Hepatocyte (in vitro differentiated cells): Measurements from ENCODE around the gene LARP4B. TPM values are rescaled to one million over a fixed set of nuclear protein-coding genes. Genes with fewer than 3 reads are reported as not detected.

ENCODE experiments used
- DNase-seq: peaks from one replicate; pipeline ENCODE4 v3.0.0-alpha.2; 2016; ENCODE audit warnings: low spot score
- H2AFZ ChIP-seq: fragments of 200-600 bp; sonication (generic); 2 replicates; pipeline ENCODE4 v1.6.0; 2016; ENCODE audit warnings: antibody characterized with exemption, mild to moderate bottlenecking
- H3K27ac ChIP-seq: fragments of 200-600 bp; sonication (generic); 2 replicates; pipeline ENCODE4 v1.5.1; 2016; ENCODE audit warnings: mild to moderate bottlenecking
- H3K27me3 ChIP-seq: fragments of 200-600 bp; sonication (generic); 2 replicates; pipeline ENCODE4 v1.6.1; 2016
- H3K36me3 ChIP-seq: fragments of 200-600 bp; sonication (generic); replicated peaks from 2 replicates; pipeline ENCODE4 v1.5.1; 2016; ENCODE audit warnings: low read depth; ENCODE audit not compliant: insufficient read depth
- H3K4me1 ChIP-seq: fragments of 200-600 bp; sonication (generic); 2 replicates; pipeline ENCODE4 v1.5.1; 2016; ENCODE audit warnings: mild to moderate bottlenecking, moderate library complexity; ENCODE audit not compliant: insufficient read depth
- H3K4me2 ChIP-seq: fragments of 200-600 bp; sonication (generic); 2 replicates; pipeline ENCODE4 v1.6.0; 2016
- H3K4me3 ChIP-seq: fragments of 200-600 bp; sonication (generic); 2 replicates; pipeline ENCODE4 v1.5.1; 2016; ENCODE audit warnings: mild to moderate bottlenecking
- H3K79me2 ChIP-seq: fragments of 200-600 bp; sonication (generic); 2 replicates; pipeline ENCODE4 v1.6.0; 2017; ENCODE audit warnings: mild to moderate bottlenecking
- H3K9me2 ChIP-seq: fragments of 200-600 bp; sonication (generic); replicated peaks from 2 replicates; pipeline ENCODE4 v1.6.0; 2017; ENCODE audit warnings: mild to moderate bottlenecking; ENCODE audit not compliant: insufficient read depth
- H3K9me3 ChIP-seq: fragments of 200-600 bp; sonication (generic); 2 replicates; pipeline ENCODE4 v1.5.1; 2016; ENCODE audit warnings: low read depth, mild to moderate bottlenecking
- H4K20me1 ChIP-seq: fragments of 200-600 bp; sonication (generic); 2 replicates; pipeline ENCODE4 v1.6.0; 2016; ENCODE audit warnings: mild to moderate bottlenecking; ENCODE audit not compliant: insufficient read depth, poor library complexity, severe bottlenecking
- CTCF ChIP-seq: fragments of 200-600 bp; sonication (generic); IDR thresholded peaks from 2 replicates; pipeline ENCODE4 v1.5.1; 2016; ENCODE audit warnings: antibody characterized with exemption, mild to moderate bottlenecking; ENCODE audit not compliant: poor library complexity
- EZH2 ChIP-seq: fragments of 200-600 bp; sonication (generic); IDR thresholded peaks from 2 replicates; pipeline ENCODE4 v1.6.1; 2016; ENCODE audit warnings: antibody characterized with exemption, mild to moderate bottlenecking, borderline replicate concordance
- EZH2phosphoT487 ChIP-seq: fragments of 200-600 bp; sonication (generic); IDR thresholded peaks from one replicate; pipeline ENCODE4 v1.6.1; 2018; ENCODE audit warnings: antibody characterized with exemption, mild to moderate bottlenecking, low read depth, moderate library complexity; ENCODE audit not compliant: unreplicated experiment, severe bottlenecking
- WGBS: methylation state at CpG from one replicate; pipeline ENCODE4 v1.1.6; 2016; ENCODE audit warnings: low lambda C conversion rate; ENCODE audit errors: missing lambda C conversion rate; 5-methylcytosine and 5-hydroxymethylcytosine counted together
- polyA plus RNA-seq: library from polyadenylated mRNA; unstranded; fragments of >200 nt; fragmentation: Nextera tagmentation; extraction: Ambion mirVana; gene quantifications from 2 replicates; pipeline ENCODE4 v1.2.1, GENCODE V29; 2016
- total RNA-seq: library from RNA; depleted of rRNA; stranded (reverse); fragments of >200 nt; gene quantifications from 2 replicates; pipeline ENCODE4 v1.2.3, GENCODE V29; 2014

LARP4B gene
- total RNA-seq (38.5 and 43.4 TPM in 2 replicates), polyA plus RNA-seq (23.9 and 28.4 TPM in 2 replicates)

- H2AFZ ChIP-seq, result peak within 1 kb of the TSS; percentile 76
These were observed at the start of gene LARP4B for GRCh38 chr10:931326-932318. Gene LARP4B (minus strand): TSS chr10:931705. CDS start chr10:885721, 45,984 bp downstream.

GRCh38 chr10:980468-981093, 49.1 kb upstream of the LARP4B start:
- no peaks in the 10 kb centered on the region for H3K36me3 ChIP-seq
- peaks cover 13% of the 10 kb centered on the region for H3K79me2 ChIP-seq
- WGBS, result 93% methylated on average over 5 of the region's 5 CpGs
- no peaks in the 10 kb centered on the region for H3K27me3 ChIP-seq
- no peaks in the 10 kb centered on the region for H4K20me1 ChIP-seq
- H3K9me3 ChIP-seq, result no peaks in the 10 kb centered on the region
- H3K27ac ChIP-seq, result no peak overlapping the region
- H2AFZ ChIP-seq, result no peak overlapping the region
- H3K4me2 ChIP-seq, result no peak overlapping the region
- no peaks in the 10 kb centered on the region for H3K9me2 ChIP-seq
- DNase-seq, result no peak
- no peak overlapping the region for H3K4me3 ChIP-seq
- TF ChIP-seq EZH2phosphoT487 (no peak), CTCF (no peak), EZH2 (no peak)
- peaks cover 19% of the 10 kb centered on the region for H3K4me1 ChIP-seq

More at GRCh38 chr10:931326-932318, at the start of gene LARP4B:
- under 1% methylated on average over 28 of the region's 137 CpGs for WGBS
- Histone ChIP-seq H3K36me3 (no peaks in the 10 kb centered on the region), H3K9me2 (no peaks in the 10 kb centered on the region), H3K27me3 (no peaks in the 10 kb centered on the region), H3K27ac (peak within 1 kb of the TSS; percentile 99), H3K4me3 (peak within 1 kb of the TSS; percentile 44), H3K79me2 (peaks cover 39% of the 10 kb centered on the region), H3K4me2 (peak within 1 kb of the TSS; percentile 96), H3K4me1 (peaks cover 17% of the 10 kb centered on the region), H4K20me1 (peaks cover 38% of the 10 kb centered on the region), H3K9me3 (no peaks in the 10 kb centered on the region)
- peak; percentile 99 for DNase-seq
- TF ChIP-seq EZH2, result no peak
- no peak for TF ChIP-seq CTCF
- TF ChIP-seq EZH2phosphoT487, result no peak

GRCh38 chr10:978826-979421, 47.4 kb upstream of the LARP4B start:
- H3K9me2 ChIP-seq, result no peaks in the 10 kb centered on the region
- no peaks in the 10 kb centered on the region for H3K9me3 ChIP-seq
- no peaks in the 10 kb centered on the region for H3K36me3 ChIP-seq
- H3K27me3 ChIP-seq, result no peaks in the 10 kb centered on the region
- DNase-seq, result no peak
- no peak overlapping the region for H2AFZ ChIP-seq
- H3K4me2 ChIP-seq, result no peak overlapping the region
- H3K27ac ChIP-seq, result no peak overlapping the region
- no peaks in the 10 kb centered on the region for H4K20me1 ChIP-seq
- H3K79me2 ChIP-seq, result peaks cover 10% of the 10 kb centered on the region
- TF ChIP-seq CTCF (no peak), EZH2 (no peak), EZH2phosphoT487 (no peak)
- peaks cover 16% of the 10 kb centered on the region for H3K4me1 ChIP-seq
- no peak overlapping the region for H3K4me3 ChIP-seq
- WGBS, result 94% methylated on average over 2 of the region's 2 CpGs
